ENCODE results near the gene S100A5.
"Not testable (repeated sequence)": the region's sequence is repeated elsewhere in the genome, so short reads cannot be mapped to it uniquely, and the experiment has no call there.

Gene S100A5

DNA sequence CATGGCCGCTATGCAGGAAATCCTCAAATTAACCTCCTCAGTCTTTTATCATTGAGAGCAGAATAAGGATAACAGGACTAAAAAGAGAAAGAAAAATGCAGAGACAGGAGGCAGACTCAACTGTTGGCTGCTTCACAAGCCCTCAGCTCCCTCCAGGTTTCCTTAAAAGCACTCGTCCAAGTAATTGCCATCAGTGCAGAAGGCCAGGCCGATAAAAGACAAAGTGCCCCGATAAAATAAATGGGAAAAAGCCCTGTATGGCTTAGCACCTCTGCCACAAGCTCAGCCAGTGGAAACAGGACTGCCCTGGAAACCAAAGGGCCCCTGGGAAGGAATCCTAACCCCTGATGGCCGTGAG lies 13.1 kb downstream of the S100A5 start:
- no peak for DNase-seq (ENCODE audit: low read depth)
- TF ChIP-seq, protein P1, sequence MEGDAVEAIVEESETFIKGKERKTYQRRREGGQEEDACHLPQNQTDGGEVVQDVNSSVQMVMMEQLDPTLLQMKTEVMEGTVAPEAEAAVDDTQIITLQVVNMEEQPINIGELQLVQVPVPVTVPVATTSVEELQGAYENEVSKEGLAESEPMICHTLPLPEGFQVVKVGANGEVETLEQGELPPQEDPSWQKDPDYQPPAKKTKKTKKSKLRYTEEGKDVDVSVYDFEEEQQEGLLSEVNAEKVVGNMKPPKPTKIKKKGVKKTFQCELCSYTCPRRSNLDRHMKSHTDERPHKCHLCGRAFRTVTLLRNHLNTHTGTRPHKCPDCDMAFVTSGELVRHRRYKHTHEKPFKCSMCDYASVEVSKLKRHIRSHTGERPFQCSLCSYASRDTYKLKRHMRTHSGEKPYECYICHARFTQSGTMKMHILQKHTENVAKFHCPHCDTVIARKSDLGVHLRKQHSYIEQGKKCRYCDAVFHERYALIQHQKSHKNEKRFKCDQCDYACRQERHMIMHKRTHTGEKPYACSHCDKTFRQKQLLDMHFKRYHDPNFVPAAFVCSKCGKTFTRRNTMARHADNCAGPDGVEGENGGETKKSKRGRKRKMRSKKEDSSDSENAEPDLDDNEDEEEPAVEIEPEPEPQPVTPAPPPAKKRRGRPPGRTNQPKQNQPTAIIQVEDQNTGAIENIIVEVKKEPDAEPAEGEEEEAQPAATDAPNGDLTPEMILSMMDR (IDR thresholded peaks at IDR 0.05; ENCODE audit: low read length, missing control alignments) = no peak
- H3K4me3 ChIP-seq (replicated peaks; ENCODE audit: low read depth, low read length) = no peak overlapping the region

DNA sequence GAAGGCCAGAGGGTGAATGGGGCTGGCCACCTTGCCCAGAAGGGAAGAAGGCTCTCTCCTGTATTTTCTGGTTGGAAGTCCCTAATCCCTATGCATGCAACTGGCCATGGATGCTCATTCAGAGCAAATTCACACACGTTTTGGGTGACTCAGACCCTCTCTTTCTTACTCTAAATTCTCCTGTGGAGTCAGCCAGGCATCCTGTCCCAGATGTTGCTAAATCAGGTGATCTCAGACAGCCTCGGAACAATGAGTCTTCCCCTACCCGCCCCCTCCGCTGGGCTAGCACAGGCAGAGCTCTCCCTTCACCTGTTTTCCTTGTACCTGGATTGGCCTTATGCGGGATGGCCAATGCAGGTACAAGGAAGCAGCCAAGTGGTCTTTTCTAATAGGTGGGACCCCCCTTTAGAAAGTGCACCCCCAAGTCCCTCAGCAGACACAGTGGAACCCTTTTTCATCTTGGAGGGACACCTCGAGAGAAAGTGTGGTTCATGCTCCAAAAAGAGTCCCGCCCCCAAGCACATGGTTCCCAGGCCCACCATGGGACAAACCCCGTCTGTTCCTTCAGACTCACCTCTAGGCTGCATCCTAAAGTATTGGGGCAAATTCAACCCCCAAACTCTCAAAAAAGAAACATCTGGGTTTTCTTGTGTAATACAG lies 13.6 kb downstream of the S100A5 start:
- H3K4me3 ChIP-seq (replicated peaks; ENCODE audit: low read depth, low read length) = no peak overlapping the region
- TF ChIP-seq, protein P1 (IDR thresholded peaks at IDR 0.05; ENCODE audit: low read length, missing control alignments) = no peak
- no peak for DNase-seq (ENCODE audit: low read depth)

DNA sequence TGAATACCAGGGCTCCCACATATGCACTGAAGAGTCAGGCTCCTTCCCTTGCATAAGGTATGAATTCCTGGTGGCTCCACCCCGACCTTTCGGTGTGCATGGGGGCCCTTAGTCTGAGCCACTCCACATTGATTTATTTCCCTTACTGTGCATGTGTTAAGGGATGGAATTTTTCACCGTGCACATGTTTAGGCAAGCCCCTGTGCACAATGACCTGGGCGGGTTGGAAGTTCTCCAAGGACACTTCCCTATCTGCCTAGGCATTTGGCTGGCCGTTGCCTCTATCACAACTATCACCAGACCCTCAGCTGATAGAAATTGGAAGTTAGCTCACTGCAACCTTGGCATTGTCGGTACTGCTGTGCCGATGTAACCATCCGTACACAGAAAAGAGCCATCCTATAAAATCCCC lies 14.6 kb downstream of the S100A5 start:
- no peak for DNase-seq (ENCODE audit: low read depth)
- TF ChIP-seq, protein P1 (IDR thresholded peaks at IDR 0.05; ENCODE audit: low read length, missing control alignments) = no peak
- H3K4me3 ChIP-seq (replicated peaks; ENCODE audit: low read depth, low read length) = no peak overlapping the region

DNA sequence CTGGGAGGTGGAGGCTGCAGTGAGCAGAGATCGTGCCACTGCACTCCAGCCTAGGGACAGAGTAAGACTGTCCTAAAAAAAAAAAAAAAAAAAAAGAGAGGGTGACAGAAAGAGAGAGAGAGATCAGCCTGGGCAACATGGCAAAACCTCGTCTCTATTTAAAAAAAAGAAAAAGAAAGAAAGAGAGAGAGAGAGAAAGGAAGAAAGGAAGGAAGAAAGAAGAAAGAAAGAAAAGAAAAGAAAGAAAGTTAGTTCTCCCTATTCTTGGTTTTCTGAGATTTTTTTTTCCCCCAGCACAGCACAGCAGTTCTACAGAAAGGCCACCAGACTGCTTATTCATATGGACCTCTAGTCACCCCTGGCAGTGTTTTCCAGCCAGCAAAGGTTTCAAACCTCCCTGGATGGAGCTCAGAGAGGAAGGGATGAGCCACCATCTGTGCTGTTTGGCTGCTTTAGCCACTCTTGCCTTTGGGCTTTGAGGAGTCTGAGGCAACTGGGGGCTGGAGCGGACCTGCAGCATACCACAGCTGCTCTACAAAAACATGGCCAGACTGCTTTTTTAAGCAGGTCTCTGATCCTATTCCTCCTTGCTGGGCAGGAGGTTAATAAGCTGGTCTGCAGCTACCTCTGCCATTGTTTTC lies 15.5 kb downstream of the S100A5 start:
- TF ChIP-seq, protein P1 (IDR thresholded peaks at IDR 0.05; ENCODE audit: low read length, missing control alignments) = no peak
- no peak for DNase-seq (ENCODE audit: low read depth)
- no peak overlapping the region for H3K4me3 ChIP-seq (replicated peaks; ENCODE audit: low read depth, low read length)

DNA sequence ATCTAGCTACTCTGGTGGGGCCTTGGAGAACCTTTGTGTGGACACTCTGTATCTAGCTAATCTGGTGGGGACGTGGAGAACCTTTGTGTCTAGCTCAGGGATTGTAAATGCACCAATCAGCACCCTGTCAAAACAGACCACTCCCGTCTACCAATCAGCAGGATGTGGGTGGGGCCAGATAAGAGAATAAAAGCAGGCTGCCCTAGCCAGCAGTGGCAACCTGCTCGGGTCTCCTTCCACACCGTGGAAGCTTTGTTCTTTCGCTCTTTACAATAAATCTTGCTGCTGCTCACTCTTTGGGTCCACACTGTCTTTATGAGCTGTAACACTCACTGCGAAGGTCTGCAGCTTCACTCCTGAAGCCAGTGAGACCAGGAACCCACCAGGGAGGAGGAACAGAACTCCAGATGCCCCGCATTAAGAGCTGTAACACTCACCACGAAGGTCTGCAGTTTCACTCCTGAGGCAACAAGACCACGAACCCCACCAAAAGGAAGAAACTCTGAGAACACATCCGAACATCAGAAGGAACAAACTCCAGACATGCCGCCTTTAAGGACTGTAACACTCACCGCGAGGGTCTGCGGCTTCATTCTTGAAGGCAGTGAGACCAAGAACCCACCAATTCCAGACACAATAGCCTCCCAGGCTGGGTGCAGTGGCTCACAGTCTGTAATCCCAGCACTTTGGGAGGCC lies 18.2 kb downstream of the S100A5 start:
- DNase-seq (ENCODE audit: low read depth); H3K4me3 ChIP-seq (replicated peaks; ENCODE audit: low read depth, low read length): not testable (repeated sequence)

DNA sequence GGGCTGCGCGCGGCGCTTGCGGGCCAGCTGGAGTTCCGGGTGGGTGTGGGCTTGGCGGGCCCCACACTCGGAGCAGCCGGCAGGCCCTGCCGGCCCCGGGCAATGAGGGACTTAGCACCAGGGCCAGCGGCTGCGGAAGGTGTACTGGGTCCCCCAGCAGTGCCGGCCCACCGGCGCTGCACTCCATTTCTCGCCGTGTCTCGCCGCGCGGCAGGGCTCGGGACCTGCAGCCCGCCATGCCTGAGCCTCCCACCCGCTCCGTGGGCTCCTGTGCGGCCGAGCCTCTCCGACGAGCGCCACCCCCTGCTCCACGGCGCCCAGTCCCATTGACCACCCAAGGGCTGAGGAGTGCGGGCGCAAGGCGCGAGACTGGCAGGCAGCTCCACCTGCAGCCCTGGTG lies 18.9 kb downstream of the S100A5 start:
- not testable (repeated sequence) for H3K4me3 ChIP-seq (replicated peaks; ENCODE audit: low read depth, low read length); DNase-seq (ENCODE audit: low read depth)

DNA sequence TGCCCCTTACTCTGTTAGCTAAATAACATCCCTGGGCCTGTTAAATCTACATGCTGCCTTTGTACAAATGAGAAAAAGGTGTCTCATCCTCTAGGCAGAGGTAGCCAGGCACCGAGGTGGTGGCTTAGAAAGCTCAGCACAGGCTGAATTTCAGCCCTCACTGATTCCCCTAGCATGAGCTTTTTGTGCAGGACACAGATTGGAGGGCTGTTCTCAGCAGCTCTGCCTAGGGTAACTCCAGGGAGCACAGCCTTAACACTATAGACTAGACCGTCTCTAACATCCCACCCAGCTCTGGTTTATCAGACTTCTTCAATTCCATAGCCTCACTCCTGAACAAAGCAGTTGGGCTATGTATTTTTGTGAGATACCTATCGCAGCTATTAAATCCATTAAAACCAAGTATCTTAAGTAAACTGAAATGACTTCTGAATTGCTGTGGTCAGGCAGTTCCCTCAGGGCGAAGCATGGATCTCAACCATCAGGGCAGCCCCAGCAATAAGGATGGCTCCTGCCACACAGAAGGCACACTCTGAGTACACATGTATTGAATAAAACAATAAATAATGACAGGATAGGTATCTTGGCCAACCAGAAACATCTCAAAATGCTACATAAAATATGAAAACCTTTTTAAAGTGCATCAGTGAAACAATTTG lies 19.8 kb downstream of the S100A5 start:
- no peak for DNase-seq (ENCODE audit: low read depth)
- no peak overlapping the region for H3K4me3 ChIP-seq (replicated peaks; ENCODE audit: low read depth, low read length)
- TF ChIP-seq, protein P1 (IDR thresholded peaks at IDR 0.05; ENCODE audit: low read length, missing control alignments) = no peak

DNA sequence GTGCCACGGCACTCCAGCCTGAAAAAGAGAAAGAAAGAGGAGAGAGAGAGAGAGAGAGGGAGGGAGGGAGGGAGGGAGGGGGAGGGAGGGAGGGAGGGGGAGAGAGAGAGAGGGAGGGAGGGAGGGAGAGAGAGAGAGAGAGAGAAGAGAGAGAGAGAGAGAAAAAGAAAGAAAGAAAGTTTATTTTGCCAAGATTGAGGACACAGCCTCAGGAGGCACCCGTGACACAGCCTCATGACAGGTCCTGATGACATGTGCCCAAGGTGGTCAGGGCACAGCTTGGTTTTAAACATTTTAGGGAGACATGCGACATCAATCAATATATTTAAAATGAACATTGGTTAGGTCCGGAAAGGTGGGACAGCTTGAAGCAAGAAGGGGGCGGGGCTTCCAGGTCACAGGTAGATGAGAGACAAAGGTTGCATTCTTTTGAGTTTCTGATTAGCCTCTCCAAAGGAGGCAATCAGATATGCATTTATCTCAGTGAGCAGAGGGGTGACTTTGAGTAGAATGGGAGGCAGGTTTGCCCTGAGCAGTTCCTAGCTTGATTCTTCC lies 20.5 kb downstream of the S100A5 start:
- DNase-seq (ENCODE audit: low read depth); H3K4me3 ChIP-seq (replicated peaks; ENCODE audit: low read depth, low read length): not testable (repeated sequence)

All from fibroblast of pulmonary artery (primary cell).